ENCODE results near the gene DNAJB13. TPM values are rescaled to one million over a fixed set of nuclear protein-coding genes. Genes with fewer than 3 reads are reported as not detected.
A peak's percentile ranks its signal among the peaks of the same experiment; 100 is the strongest.
"Not testable (repeated sequence)": the region's sequence is repeated elsewhere in the genome, so short reads cannot be mapped to it uniquely, and the experiment has no call there.

The DNAJB13 gene
- total RNA-seq: 0.26 and 1.0 TPM in 2 replicates

DNA sequence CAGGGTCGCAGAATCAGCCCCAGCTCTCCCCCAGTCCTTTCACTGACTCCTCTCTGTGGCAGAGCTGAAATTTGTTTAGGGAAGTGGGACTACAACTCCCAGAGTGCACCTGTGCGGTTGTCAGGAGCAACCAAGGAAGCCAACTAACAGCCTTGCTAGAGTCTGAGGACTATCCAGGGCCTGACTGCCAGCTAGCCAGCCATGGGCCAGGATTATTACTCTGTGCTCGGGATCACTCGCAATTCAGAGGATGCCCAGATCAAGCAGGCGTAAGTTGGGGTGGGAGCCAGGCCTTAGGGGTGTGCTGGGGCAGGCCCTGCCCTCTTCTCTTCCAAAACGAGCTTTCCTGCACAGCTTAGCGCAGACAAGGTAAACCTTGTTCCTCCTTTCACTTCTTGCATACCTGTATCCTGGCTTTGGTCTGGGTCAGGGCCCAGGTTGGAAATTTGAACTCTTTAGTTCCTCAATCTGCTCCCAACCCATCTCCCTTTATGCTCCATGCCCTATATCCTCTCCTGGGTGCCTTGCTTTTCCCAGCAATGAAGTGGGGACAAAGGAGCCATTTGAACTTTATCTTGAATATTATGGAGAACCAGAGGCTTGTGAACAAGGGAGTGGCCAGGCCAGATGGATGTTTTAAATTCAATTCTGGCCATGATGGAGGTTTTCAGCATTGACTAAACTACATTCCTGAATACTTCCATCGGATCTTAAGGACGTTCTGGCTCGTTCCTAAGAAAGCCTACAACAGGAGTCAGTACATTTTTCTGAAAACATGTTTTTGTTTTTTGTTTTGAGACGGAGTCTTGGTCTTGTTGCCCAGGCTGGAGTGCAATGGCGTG, at the start of gene DNAJB13:
DNAJB13 (plus strand) TSS at position 158 of the 842 bp plus-strand sequence; CDS start at position 202, 44 bp downstream.
- no peak within 1 kb of the TSS for H3K4me3 Mint-ChIP-seq
- intact Hi-C loops (cut with micrococcal nuclease): no loop called here
- no peaks in the 10 kb centered on the region for H3K9me3 Mint-ChIP-seq
- no peak within 1 kb of the TSS for H3K27ac Mint-ChIP-seq
- DNase-seq: peak; percentile 74
- H3K27me3 Mint-ChIP-seq: peaks cover 2% of the 10 kb centered on the region
- no peaks in the 10 kb centered on the region for H3K36me3 Mint-ChIP-seq (ENCODE audit: low read depth)
- no peaks in the 10 kb centered on the region for H3K4me1 Mint-ChIP-seq

DNA sequence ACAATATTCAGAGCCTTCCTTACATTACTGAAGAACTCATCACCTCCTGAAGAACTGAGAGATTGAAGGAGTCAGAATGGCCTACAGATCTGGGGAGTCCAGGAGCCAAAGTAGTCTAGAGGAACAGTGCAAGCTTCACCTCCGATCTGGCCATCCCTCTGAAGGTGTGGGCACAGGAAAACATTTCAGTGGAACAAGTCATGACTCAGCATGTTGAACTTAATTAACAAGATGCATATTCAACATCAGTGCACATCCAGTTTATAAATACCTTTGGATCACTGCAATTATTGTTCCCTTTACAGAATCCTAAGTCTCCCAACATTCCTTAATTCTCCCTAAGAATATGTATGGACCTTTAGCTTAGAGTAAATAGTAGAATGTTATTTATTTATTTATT, 48.5 kb upstream of the DNAJB13 start:
- DNase-seq: no peak
- Mint-ChIP-seq H3K9me3 (no peaks in the 10 kb centered on the region), H3K4me1 (no peaks in the 10 kb centered on the region), H3K36me3 (ENCODE audit: low read depth) (peaks cover 17% of the 10 kb centered on the region), H3K27ac (no peak overlapping the region), H3K27me3 (no peaks in the 10 kb centered on the region), H3K4me3 (no peak overlapping the region)
- intact Hi-C loops (cut with micrococcal nuclease): no loop called here

DNA sequence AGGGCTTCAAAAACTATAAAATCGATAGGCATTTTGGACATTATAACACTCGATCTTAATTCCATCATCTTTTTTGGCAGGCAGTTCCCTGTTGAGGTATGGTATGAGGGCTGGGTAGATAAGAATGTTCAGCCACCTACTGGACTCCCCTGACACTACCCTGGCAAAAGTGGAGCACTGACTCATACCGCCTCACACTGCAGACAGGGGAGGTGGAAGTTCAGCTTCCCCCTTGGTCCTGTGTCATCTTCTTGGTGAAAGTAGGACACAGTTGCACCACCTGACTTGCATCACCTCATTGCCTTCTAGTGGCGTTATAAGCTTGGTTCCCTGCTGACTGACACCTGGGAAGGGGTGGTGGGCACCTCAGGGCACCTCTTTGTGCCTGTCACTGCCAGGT, 43.6 kb upstream of the DNAJB13 start:
- H3K4me3 Mint-ChIP-seq: no peak overlapping the region
- H3K36me3 Mint-ChIP-seq (ENCODE audit: low read depth): peaks cover 22% of the 10 kb centered on the region
- H3K27me3 Mint-ChIP-seq: no peaks in the 10 kb centered on the region
- DNase-seq: no peak
- intact Hi-C loops (cut with micrococcal nuclease): no loop called here
- no peak overlapping the region for H3K27ac Mint-ChIP-seq
- no peaks in the 10 kb centered on the region for H3K4me1 Mint-ChIP-seq
- no peaks in the 10 kb centered on the region for H3K9me3 Mint-ChIP-seq

GRCh38 chr11:73912026-73912425, 38.8 kb upstream of the DNAJB13 start:
- H3K4me1 Mint-ChIP-seq: no peaks in the 10 kb centered on the region
- H3K9me3 Mint-ChIP-seq: no peaks in the 10 kb centered on the region
- H3K27me3 Mint-ChIP-seq: no peaks in the 10 kb centered on the region
- no peak overlapping the region for H3K27ac Mint-ChIP-seq
- H3K36me3 Mint-ChIP-seq (ENCODE audit: low read depth): peaks cover 34% of the 10 kb centered on the region
- no peak for DNase-seq
- H3K4me3 Mint-ChIP-seq: no peak overlapping the region
- intact Hi-C loops (cut with micrococcal nuclease): no loop called here

GRCh38 chr11:73913472-73913871, 37.4 kb upstream of the DNAJB13 start:
- no peak overlapping the region for H3K27ac Mint-ChIP-seq
- H3K9me3 Mint-ChIP-seq: no peaks in the 10 kb centered on the region
- no peak for DNase-seq
- peaks cover 42% of the 10 kb centered on the region for H3K36me3 Mint-ChIP-seq (ENCODE audit: low read depth)
- no peaks in the 10 kb centered on the region for H3K27me3 Mint-ChIP-seq
- no peaks in the 10 kb centered on the region for H3K4me1 Mint-ChIP-seq
- H3K4me3 Mint-ChIP-seq: no peak overlapping the region
- intact Hi-C loops (cut with micrococcal nuclease): no loop called here

DNA sequence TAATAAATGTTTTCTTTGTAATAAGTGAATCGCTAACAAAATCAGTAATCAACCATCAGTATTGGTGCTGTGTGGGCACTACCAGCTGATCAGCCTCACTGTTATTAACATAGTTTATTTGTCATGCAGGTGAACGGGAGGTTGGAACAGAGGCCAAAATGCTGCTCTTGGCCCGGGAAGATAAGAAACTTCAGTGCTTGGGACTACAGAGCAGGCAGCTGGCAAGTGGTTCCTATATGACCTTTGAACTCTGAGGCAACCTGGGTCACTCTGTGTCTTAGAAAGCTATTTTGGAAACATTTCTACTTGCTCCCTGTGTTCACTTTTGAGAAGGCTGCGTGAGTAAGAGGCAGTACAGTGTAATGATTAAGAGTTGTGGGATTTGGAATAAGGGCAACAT, 36.5 kb upstream of the DNAJB13 start:
- H3K9me3 Mint-ChIP-seq: no peaks in the 10 kb centered on the region
- no peaks in the 10 kb centered on the region for H3K4me1 Mint-ChIP-seq
- no peak overlapping the region for H3K4me3 Mint-ChIP-seq
- no peak overlapping the region for H3K27ac Mint-ChIP-seq
- peaks cover 47% of the 10 kb centered on the region for H3K36me3 Mint-ChIP-seq (ENCODE audit: low read depth)
- H3K27me3 Mint-ChIP-seq: no peaks in the 10 kb centered on the region
- no peak for DNase-seq
- intact Hi-C loops (cut with micrococcal nuclease): no loop called here

- intact Hi-C loops (cut with micrococcal nuclease): no loop called here
Measured at GRCh38 chr11:73916435-73916834, 34.4 kb upstream of the DNAJB13 start.

DNA sequence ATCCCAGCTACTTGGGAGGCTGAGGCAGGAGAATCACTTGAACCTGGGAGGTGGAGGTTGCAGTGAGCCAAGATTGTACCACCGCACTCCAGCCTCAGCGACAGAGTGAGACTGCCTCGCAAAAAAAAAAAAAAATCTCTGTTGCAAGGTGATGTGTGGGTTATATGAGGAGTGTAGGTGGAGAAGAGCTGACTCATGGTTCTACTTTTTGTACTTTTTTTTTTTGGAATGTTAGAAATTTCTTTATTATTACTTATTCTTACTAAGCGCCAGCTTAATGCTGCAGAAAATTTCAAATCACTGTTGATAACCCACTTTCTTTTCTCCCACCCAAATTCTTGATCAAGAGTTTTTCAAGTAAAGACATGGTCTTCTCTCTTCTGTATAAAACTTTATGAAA, 29.6 kb upstream of the DNAJB13 start:
- no peaks in the 10 kb centered on the region for H3K4me1 Mint-ChIP-seq
- DNase-seq: no peak
- intact Hi-C loops (cut with micrococcal nuclease): no loop called here
- H3K27me3 Mint-ChIP-seq: no peaks in the 10 kb centered on the region
- H3K9me3 Mint-ChIP-seq: no peaks in the 10 kb centered on the region
- no peak overlapping the region for H3K4me3 Mint-ChIP-seq
- H3K27ac Mint-ChIP-seq: no peak overlapping the region
- peaks cover 33% of the 10 kb centered on the region for H3K36me3 Mint-ChIP-seq (ENCODE audit: low read depth)

More at GRCh38 chr11:73916435-73916834, 34.4 kb upstream of the DNAJB13 start:
- no peak overlapping the region for H3K4me3 Mint-ChIP-seq
- no peaks in the 10 kb centered on the region for H3K4me1 Mint-ChIP-seq
- no peaks in the 10 kb centered on the region for H3K27me3 Mint-ChIP-seq
- no peak overlapping the region for H3K27ac Mint-ChIP-seq
- DNase-seq: no peak
- H3K36me3 Mint-ChIP-seq (ENCODE audit: low read depth): peaks cover 50% of the 10 kb centered on the region
- no peaks in the 10 kb centered on the region for H3K9me3 Mint-ChIP-seq

GRCh38 chr11:73929388-73929787, 21.4 kb upstream of the DNAJB13 start:
- Mint-ChIP-seq H3K9me3 (no peaks in the 10 kb centered on the region), H3K27ac (no peak overlapping the region), H3K4me1 (no peaks in the 10 kb centered on the region), H3K4me3 (no peak overlapping the region), H3K36me3 (ENCODE audit: low read depth) (peaks cover 25% of the 10 kb centered on the region), H3K27me3 (no peaks in the 10 kb centered on the region)
- intact Hi-C loops (cut with micrococcal nuclease): no loop called here
- DNase-seq: no peak

GRCh38 chr11:73931039-73931645, 19.7 kb upstream of the DNAJB13 start:
- intact Hi-C loops (cut with micrococcal nuclease): loop anchor here (5.0 kb wide), 1 partner anchor 304 kb away; no protein-coding TSS in a partner anchor
- H3K9me3 Mint-ChIP-seq: no peaks in the 10 kb centered on the region
- H3K27ac Mint-ChIP-seq: no peak overlapping the region
- no peaks in the 10 kb centered on the region for H3K4me1 Mint-ChIP-seq
- H3K4me3 Mint-ChIP-seq: no peak overlapping the region
- DNase-seq: peak; percentile 72
- H3K27me3 Mint-ChIP-seq: no peaks in the 10 kb centered on the region
- H3K36me3 Mint-ChIP-seq (ENCODE audit: low read depth): peaks cover 21% of the 10 kb centered on the region

DNA sequence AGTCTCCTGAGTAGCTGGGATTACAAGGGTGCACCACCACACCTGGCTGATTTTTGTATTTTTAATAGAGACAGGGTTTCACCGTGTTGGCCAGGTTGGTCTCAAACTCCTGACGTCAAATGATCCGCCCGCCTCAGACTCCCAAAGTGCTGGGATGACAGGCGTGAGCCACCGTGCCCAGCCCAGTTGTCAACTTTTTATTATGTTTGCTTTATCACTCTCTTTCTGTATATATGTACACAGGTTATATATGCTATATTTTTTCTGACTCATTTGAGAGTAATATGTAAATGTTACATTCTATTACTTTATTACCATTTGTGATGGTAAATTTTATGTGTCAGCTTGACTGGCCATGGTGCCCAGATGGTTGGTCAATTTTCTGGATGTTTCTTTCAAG, 18.9 kb upstream of the DNAJB13 start:
- Mint-ChIP-seq H3K27me3 (no peaks in the 10 kb centered on the region), H3K4me1 (no peaks in the 10 kb centered on the region), H3K36me3 (ENCODE audit: low read depth) (peaks cover 19% of the 10 kb centered on the region), H3K27ac (no peak overlapping the region), H3K9me3 (no peaks in the 10 kb centered on the region), H3K4me3 (no peak overlapping the region)
- intact Hi-C loops (cut with micrococcal nuclease): loop anchor here (5.0 kb wide), 1 partner anchor 305 kb away; no protein-coding TSS in a partner anchor
- DNase-seq: no peak

DNA sequence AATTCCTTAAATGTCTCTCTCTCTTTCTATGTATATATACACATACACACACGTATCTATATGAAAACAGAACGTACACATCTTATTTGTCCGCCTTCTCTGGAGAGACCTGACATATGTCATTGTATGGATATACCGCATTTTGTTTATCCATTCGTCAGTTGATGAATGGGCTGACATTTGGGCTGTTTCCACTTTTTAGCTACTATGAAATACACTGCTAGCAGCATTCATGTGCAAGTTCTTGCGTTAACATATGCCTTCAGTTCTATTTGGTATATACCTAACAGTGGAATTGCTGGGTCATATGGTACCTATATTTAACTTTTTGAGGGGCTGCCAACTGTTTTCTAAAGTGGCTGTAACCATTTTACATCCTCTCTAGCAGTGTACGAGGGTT, 18.0 kb upstream of the DNAJB13 start:
- no peaks in the 10 kb centered on the region for H3K27me3 Mint-ChIP-seq
- no peaks in the 10 kb centered on the region for H3K4me1 Mint-ChIP-seq
- H3K27ac Mint-ChIP-seq: no peak overlapping the region
- peaks cover 11% of the 10 kb centered on the region for H3K36me3 Mint-ChIP-seq (ENCODE audit: low read depth)
- DNase-seq: no peak
- no peaks in the 10 kb centered on the region for H3K9me3 Mint-ChIP-seq
- intact Hi-C loops (cut with micrococcal nuclease): loop anchor here (5.0 kb wide), 1 partner anchor 305 kb away; no protein-coding TSS in a partner anchor
- H3K4me3 Mint-ChIP-seq: no peak overlapping the region

DNA sequence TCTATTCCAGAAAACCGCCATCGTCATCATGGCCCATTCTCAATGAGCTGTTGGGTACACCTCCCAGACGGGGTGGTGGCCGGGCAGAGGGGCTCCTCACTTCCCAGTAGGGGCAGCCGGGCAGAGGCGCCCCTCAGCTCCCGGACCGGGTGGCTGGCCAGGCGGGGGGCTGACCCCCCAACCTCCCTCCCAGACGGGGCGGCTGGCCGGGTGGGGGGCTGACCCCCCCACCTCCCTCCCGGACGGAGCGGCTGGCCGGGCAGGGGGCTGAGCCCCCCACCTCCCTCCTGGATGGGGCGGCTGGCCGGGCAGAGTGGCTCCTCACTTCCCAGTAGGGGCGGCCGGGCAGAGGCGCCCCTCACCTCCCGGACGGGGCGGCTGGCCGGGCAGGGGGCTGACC, 14.8 kb upstream of the DNAJB13 start:
- intact Hi-C loops (cut with micrococcal nuclease); H3K4me1 Mint-ChIP-seq; DNase-seq; H3K27me3 Mint-ChIP-seq; H3K27ac Mint-ChIP-seq; H3K4me3 Mint-ChIP-seq; H3K36me3 Mint-ChIP-seq (ENCODE audit: low read depth); H3K9me3 Mint-ChIP-seq: not testable (repeated sequence)

GRCh38 chr11:73939096-73939495, 11.7 kb upstream of the DNAJB13 start:
- Mint-ChIP-seq H3K4me1 (no peaks in the 10 kb centered on the region), H3K9me3 (no peaks in the 10 kb centered on the region), H3K27me3 (no peaks in the 10 kb centered on the region), H3K4me3 (no peak overlapping the region), H3K27ac (no peak overlapping the region), H3K36me3 (ENCODE audit: low read depth) (peaks cover 5% of the 10 kb centered on the region)
- DNase-seq: no peak
- intact Hi-C loops (cut with micrococcal nuclease): no loop called here

Data from activated CD4-positive, alpha-beta T cell treated with anti-CD3 and anti-CD28 coated beads, Interleukin-2, amount 10 ng/mL, durations not matched to agents 24 days and 14 days (primary cell).